Activated CD8-positive, alpha-beta memory T cell treated with anti-CD3 and anti-CD28 coated beads, Interleukin-2, amount 50 U/mL, for 24 hours (primary cell): ENCODE data around the gene SPAG9.

Source experiments
- DNase-seq: peaks from one replicate; pipeline ENCODE4 v3.0.0-alpha.2; 2020; ENCODE audit errors: extremely low read depth

SPAG9 gene

DNA sequence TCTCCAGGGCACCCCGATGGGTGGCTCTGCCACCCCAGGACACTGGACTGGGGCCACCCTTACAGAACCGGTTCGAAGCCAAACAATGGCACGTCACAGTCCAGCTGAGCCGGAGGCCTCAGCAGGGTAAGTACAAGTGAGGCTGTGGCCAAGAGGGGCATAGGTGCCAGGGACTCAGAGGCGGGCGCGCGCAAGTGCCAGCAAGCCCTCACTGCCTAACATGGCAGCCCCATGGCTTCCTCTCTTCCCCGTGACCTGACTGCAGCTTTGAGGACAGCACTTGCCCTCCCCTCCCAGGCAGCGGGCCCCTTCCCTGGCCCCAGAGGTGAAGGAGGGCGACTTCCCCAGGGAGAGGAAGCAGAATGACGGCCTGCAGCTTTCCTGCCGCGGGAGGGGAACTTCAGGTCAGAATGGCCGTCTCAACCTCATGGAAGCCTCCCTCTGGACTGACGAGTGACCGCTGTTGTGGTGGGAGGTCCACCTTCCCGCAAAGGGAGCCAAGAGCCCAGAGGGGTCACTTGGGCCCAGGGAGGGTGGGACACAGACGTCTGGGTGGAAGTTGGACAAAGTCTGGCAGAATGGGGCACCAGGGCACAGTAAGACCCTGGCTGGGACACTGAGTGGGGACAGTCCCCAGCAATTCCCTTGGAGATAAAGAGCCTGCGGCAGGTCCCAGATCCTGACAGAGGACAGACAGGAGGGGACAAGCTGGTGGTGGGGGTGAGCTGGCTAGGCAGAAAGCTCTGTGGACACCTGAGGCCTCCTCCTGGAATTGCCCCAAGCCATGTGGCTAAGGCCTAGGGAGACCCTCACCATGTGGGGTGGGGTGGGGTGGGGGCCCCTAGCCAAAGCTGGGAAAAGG is 202.4 kb downstream of the SPAG9 start:
- no peak for DNase-seq

DNA sequence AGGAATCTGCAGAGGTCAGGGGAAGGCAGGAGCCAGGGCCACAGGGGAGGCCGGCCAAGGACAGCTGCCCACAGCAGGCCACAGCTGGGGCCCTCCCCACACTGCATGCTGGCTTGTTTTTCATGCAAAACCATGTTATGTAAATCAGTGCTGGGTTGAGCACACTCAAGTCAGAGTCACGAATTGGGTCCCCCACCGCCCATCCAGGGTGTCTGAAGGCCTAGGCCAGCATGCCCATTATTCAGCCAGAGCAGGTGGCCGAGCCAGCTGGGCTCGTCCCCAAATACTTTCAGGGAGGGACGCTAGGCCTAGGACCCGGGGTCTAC is 203.3 kb downstream of the SPAG9 start:
- DNase-seq, result no peak

- DNase-seq, result no peak
These were observed 203.8 kb downstream of the SPAG9 start for GRCh38 chr17:50916708-50917417.

DNA sequence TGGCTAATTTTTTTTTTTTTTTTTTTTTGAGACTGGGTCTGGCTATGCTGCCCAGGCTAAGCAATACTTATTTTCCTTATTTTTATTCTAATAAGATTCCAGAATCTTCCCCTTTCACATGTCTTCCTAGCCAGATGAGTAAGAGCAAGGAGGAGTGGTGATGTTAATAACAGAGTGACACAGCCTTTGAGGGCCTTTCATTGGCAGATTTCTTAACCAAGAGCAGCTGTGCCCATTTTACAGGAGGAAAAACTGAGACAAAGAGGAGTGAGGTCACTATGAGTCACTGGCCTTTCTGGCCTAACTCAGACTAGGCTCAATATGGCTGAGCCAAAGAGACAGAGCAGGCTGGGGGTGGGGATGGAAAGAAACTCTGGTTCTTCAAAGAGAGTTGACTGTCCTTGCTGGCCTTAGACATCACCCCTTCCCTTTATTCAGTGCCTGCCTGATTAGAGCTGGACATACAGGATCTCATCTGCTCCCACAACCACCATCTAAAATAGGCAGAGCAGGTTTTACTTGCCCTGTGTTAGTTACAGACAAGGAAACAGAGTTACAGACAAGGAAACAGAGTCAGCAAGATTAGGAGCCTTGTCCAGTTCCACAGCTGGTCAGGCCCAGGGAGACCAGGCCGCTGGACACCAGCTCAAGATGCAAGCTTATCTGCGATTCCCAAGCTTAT is 204.5 kb downstream of the SPAG9 start:
- DNase-seq, result no peak

DNA sequence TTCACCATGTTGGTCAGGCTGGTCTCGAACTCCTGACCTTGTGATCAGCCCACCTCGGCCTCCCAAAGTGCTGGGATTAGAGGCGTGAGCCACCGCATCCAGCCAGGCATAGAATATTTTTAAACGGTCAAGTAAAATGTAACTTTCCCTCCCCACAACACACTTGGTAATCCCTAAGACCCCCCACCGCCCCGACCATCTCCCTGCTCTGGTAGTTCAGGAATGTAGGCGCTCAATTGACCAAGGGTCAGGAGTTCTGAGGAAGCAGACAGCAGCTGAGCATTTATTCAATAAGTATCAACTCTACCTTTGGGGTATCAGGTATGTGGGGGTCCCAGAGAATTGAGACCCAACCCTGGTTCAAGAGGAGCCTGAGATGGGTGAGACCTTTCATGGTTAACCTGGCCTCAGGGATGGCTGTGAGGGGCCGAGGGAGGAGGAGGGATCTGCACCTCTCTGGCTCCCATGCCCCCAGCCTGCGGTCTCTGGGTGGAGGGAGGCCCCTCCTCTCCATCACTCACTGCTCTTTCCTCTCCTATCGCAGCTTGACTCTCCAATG is 206.1 kb downstream of the SPAG9 start:
- DNase-seq, result no peak

GRCh38 chr17:50913120-50913519 is 207.5 kb downstream of the SPAG9 start:
- DNase-seq, result no peak
